SU-DHL-6 (cell line): ENCODE data around the gene NKTR.

Source experiments
- H2AFZ ChIP-seq: fragments of 200-600 bp; sonication (generic); 2 replicates; pipeline ENCODE4 v1.6.1; 2014; ENCODE audit warnings: low read depth, mild to moderate bottlenecking, moderate library complexity, mixed read lengths, antibody characterized with exemption, low read length; ENCODE audit not compliant: severe bottlenecking
- H3F3A ChIP-seq: fragments of 200-600 bp; shearing (Covaris generic); 2 replicates; pipeline ENCODE4 v1.6.0; 2016; ENCODE audit warnings: antibody characterized with exemption, mild to moderate bottlenecking; ENCODE audit not compliant: insufficient read depth
- H3K27ac ChIP-seq: fragments of 200-600 bp; sonication (generic); 2 replicates; pipeline ENCODE4 v1.5.1; 2016; ENCODE audit warnings: low read depth, mild to moderate bottlenecking, low read length, moderate library complexity, mixed read lengths
- H3K27me3 ChIP-seq: fragments of 200-600 bp; sonication (generic), shearing (Covaris generic); 2 replicates; pipeline ENCODE4 v1.6.0; 2014; ENCODE audit warnings: mild to moderate bottlenecking, low read length
- H3K36me3 ChIP-seq: fragments of 200-600 bp; sonication (generic); 2 replicates; pipeline ENCODE4 v1.6.1; 2014; ENCODE audit warnings: mild to moderate bottlenecking, low read length, mixed read lengths
- H3K4me2 ChIP-seq: fragments of 300-600, 200-600 bp; shearing (Covaris generic), sonication (generic); 2 replicates; pipeline ENCODE4 v1.6.0; 2014; ENCODE audit warnings: low read length, low read depth, mild to moderate bottlenecking; ENCODE audit not compliant: poor library complexity, severe bottlenecking
- H3K4me3 ChIP-seq: fragments of 200-600 bp; sonication (generic); 2 replicates; pipeline ENCODE4 v1.5.1; 2014; ENCODE audit warnings: antibody characterized with exemption, low read length, mild to moderate bottlenecking, mixed read lengths; ENCODE audit not compliant: insufficient read depth, poor library complexity, severe bottlenecking
- H3K79me2 ChIP-seq: fragments of 200-600 bp; sonication (generic); 2 replicates; pipeline ENCODE4 v1.6.1; 2014; ENCODE audit warnings: mild to moderate bottlenecking, low read length, moderate library complexity; ENCODE audit not compliant: insufficient read depth
- H3K9ac ChIP-seq: fragments of 200-600 bp; sonication (generic); 2 replicates; pipeline ENCODE4 v1.7.0; 2014; ENCODE audit warnings: mild to moderate bottlenecking, low read length
- H3K9me2 ChIP-seq: fragments of 200-600 bp; sonication (generic); replicated peaks from 2 replicates; pipeline ENCODE4 v1.6.1; 2014; ENCODE audit warnings: low read length; ENCODE audit not compliant: insufficient read depth
- H3K9me3 ChIP-seq: fragments of 200-600 bp; sonication (generic); 2 replicates; pipeline ENCODE4 v1.6.1; 2014; ENCODE audit warnings: low read length, mixed read lengths; ENCODE audit not compliant: insufficient read depth
- H4K20me1 ChIP-seq: fragments of 200-600 bp; sonication (generic); 2 replicates; pipeline ENCODE4 v1.6.1; 2014; ENCODE audit warnings: low read depth, mild to moderate bottlenecking, antibody characterized with exemption, low read length, moderate library complexity, mixed read lengths
- EZH2phosphoT487 ChIP-seq: fragments of 200-600 bp; sonication (generic), shearing (Covaris generic); conservative IDR thresholded peaks from 2 replicates; pipeline ENCODE4 v1.6.1; 2018; ENCODE audit warnings: mild to moderate bottlenecking, antibody characterized with exemption, low read length, moderate library complexity, mixed read lengths
- TF ChIP-seq, protein P1 (sequence below): fragments of 200-600 bp; sonication (generic); IDR thresholded peaks from one replicate; pipeline ENCODE4 v1.5.1; 2017; ENCODE audit warnings: antibody characterized with exemption, mild to moderate bottlenecking, low read length, moderate library complexity; ENCODE audit not compliant: insufficient read depth, poor library complexity, severe bottlenecking

Gene NKTR

DNA sequence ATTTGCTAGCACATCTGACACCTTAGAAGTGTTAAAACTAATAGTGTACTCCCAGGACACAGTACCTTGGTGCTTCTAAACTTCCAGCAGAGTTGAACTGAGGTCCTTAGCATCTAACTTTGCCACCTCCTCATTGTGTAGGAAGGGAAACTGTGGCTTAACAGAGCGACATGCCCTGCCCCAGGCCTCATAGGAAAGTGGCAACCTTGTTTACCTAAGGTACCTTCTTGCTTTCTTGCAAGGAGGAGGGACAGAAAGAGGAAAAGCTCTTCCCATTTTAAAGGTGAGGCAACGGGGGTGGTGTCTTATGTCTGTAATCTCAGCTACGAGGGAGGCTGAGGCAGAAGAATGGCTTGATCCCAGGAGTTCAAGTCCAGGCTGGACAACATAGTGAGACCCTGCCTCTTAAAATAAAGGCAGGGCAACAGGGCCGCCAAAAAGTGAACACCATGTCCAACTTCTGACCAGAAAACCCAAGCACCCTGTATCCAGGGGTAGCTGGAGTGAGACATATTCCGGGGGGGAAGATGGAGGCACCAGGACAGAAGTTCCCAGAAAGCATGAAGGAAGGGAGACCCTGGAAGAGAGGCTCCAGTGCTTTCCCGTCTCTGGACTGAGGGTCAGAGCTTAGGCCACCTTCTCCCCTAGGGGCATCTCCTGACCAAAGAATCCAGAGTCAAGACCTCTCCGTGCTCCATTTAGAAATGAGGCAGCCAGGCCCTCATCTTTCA, 84.3 kb downstream of the NKTR start:
- Histone ChIP-seq H3K27me3 (no peaks in the 10 kb centered on the region), H3K27ac (no peak overlapping the region), H2AFZ (no peak overlapping the region), H3K9me2 (no peaks in the 10 kb centered on the region), H4K20me1 (no peaks in the 10 kb centered on the region), H3K9ac (no peak overlapping the region), H3F3A (no peaks in the 10 kb centered on the region), H3K9me3 (no peaks in the 10 kb centered on the region), H3K4me2 (no peak overlapping the region), H3K4me3 (no peak overlapping the region), H3K79me2 (no peaks in the 10 kb centered on the region), H3K36me3 (no peaks in the 10 kb centered on the region)
- no peak for TF ChIP-seq EZH2phosphoT487

DNA sequence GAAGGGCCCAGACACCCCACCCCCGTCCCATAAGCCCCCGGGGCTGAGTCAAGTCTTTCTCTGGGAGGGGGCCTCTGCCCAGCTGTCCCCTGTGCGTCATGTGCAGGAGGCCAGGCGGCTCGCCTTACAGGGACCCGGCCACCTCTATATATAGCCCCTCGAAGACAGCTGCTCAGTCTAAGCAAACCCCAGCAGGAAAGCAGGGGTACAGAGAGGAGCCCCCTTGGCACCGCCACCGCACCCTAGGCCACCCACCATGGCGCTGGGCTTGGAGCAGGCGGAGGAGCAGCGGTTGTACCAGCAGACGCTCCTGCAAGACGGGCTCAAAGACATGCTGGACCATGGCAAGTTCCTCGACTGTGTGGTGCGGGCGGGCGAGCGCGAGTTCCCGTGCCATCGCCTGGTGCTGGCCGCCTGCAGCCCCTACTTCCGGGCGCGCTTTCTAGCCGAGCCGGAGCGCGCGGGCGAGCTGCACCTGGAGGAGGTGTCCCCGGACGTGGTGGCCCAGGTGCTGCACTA, 84.9 kb downstream of the NKTR start, which contains the start of gene KLHL40:
Gene KLHL40, plus strand, starts transcription at position 175 of the 519 bp plus-strand sequence. Its CDS starts 82 bp downstream, at position 257.
- no peak within 1 kb of the TSS for H3K4me2 ChIP-seq
- TF ChIP-seq, protein P1, sequence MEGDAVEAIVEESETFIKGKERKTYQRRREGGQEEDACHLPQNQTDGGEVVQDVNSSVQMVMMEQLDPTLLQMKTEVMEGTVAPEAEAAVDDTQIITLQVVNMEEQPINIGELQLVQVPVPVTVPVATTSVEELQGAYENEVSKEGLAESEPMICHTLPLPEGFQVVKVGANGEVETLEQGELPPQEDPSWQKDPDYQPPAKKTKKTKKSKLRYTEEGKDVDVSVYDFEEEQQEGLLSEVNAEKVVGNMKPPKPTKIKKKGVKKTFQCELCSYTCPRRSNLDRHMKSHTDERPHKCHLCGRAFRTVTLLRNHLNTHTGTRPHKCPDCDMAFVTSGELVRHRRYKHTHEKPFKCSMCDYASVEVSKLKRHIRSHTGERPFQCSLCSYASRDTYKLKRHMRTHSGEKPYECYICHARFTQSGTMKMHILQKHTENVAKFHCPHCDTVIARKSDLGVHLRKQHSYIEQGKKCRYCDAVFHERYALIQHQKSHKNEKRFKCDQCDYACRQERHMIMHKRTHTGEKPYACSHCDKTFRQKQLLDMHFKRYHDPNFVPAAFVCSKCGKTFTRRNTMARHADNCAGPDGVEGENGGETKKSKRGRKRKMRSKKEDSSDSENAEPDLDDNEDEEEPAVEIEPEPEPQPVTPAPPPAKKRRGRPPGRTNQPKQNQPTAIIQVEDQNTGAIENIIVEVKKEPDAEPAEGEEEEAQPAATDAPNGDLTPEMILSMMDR: no peak
- TF ChIP-seq EZH2phosphoT487: no peak
- H3K9me2 ChIP-seq: no peaks in the 10 kb centered on the region
- no peak within 1 kb of the TSS for H3K27ac ChIP-seq
- H3K9me3 ChIP-seq: no peaks in the 10 kb centered on the region
- H2AFZ ChIP-seq: no peak within 1 kb of the TSS
- H3K4me3 ChIP-seq: no peak within 1 kb of the TSS
- no peaks in the 10 kb centered on the region for H4K20me1 ChIP-seq
- H3K79me2 ChIP-seq: no peaks in the 10 kb centered on the region
- no peaks in the 10 kb centered on the region for H3K27me3 ChIP-seq
- no peak within 1 kb of the TSS for H3K9ac ChIP-seq
- H3F3A ChIP-seq: no peaks in the 10 kb centered on the region
- H3K36me3 ChIP-seq: no peaks in the 10 kb centered on the region

DNA sequence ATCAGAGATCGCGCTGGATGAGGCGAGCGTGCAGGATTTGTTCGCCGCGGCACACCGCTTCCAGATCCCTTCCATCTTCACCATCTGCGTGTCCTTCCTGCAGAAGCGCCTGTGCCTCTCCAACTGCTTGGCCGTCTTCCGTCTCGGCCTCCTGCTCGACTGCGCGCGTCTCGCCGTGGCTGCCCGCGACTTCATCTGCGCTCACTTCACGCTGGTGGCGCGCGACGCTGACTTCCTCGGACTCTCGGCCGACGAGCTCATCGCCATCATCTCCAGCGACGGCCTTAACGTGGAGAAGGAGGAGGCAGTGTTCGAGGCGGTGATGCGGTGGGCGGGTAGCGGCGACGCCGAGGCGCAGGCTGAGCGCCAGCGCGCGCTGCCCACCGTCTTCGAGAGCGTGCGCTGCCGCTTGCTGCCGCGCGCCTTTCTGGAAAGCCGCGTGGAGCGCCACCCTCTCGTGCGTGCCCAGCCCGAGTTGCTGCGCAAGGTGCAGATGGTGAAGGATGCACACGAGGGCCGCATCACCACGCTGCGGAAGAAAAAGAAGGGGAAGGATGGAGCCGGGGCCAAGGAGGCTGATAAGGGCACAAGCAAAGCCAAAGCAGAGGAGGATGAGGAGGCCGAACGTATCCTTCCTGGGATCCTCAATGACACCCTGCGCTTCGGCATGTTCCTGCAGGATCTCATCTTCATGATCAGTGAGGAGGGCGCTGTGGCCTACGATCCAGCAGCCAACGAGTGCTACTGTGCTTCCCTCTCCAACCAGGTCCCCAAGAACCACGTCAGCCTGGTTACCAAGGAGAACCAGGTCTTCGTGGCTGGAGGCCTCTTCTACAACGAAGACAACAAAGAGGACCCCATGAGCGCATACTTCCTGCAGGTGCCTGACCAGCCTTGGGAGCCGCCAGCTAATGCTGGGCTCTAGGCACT, 85.7 kb downstream of the NKTR start:
- Histone ChIP-seq H3K79me2 (no peaks in the 10 kb centered on the region), H3K27ac (no peak overlapping the region), H2AFZ (no peak overlapping the region), H3K4me2 (no peak overlapping the region), H3K9ac (no peak overlapping the region), H3K4me3 (no peak overlapping the region), H3K27me3 (no peaks in the 10 kb centered on the region), H3K36me3 (no peaks in the 10 kb centered on the region), H3F3A (no peaks in the 10 kb centered on the region), H3K9me3 (no peaks in the 10 kb centered on the region), H4K20me1 (no peaks in the 10 kb centered on the region), H3K9me2 (no peaks in the 10 kb centered on the region)
- TF ChIP-seq EZH2phosphoT487: no peak
- TF ChIP-seq, protein P1: no peak
